HepG2 (cell line): ENCODE results near the gene SH2D3A. TPM values are rescaled to one million over a fixed set of nuclear protein-coding genes. Genes with fewer than 3 reads are reported as not detected.

ENCODE experiments used
- ATF7 ChIP-seq, 2 experiments: fragments of 450-650 bp in 1 of 2; sonication (generic) in 1 of 2; formaldehyde crosslinking in 1 of 2; IDR thresholded peaks; 2 replicates each; pipeline versions ENCODE4 v1.4.0 to v1.6.1; 2016 to 2020; ENCODE audit warnings: antibody characterized with exemption in 1 of 2, mild to moderate bottlenecking in 1 of 2, missing genetic modification reagents in 1 of 2
- ELF3 ChIP-seq: IDR thresholded peaks from 2 replicates; pipeline ENCODE4 v1.6.1; 2016; ENCODE audit warnings: missing genetic modification reagents, missing compliant biosample characterization
- FLYWCH1 ChIP-seq: sonication (generic); formaldehyde crosslinking; IDR thresholded peaks from 2 replicates; pipeline ENCODE4 v1.8.1; 2023; ENCODE audit warnings: mild to moderate bottlenecking, missing genetic modification reagents
- GPN1 ChIP-seq: sonication (generic); formaldehyde crosslinking; IDR thresholded peaks from 2 replicates; pipeline ENCODE4 v1.5.1; 2020; ENCODE audit warnings: missing genetic modification reagents, borderline replicate concordance
- HMG20A ChIP-seq: IDR thresholded peaks from 2 replicates; pipeline ENCODE4 v1.6.1; 2016; ENCODE audit warnings: borderline replicate concordance
- NCOA2 ChIP-seq: sonication (generic); formaldehyde crosslinking; IDR thresholded peaks from 2 replicates; pipeline ENCODE4 v1.8.0; 2022; ENCODE audit warnings: inconsistent platforms
- NFKBIZ ChIP-seq: IDR thresholded peaks from 2 replicates; pipeline ENCODE4 v1.6.1; 2018; ENCODE audit warnings: missing genetic modification reagents, missing compliant biosample characterization
- PHF20 ChIP-seq: sonication (generic); formaldehyde crosslinking; IDR thresholded peaks from 2 replicates; pipeline ENCODE4 v1.5.0; 2020; ENCODE audit warnings: mild to moderate bottlenecking, missing genetic modification reagents
- TRIM24 ChIP-seq: sonication (generic); formaldehyde crosslinking; IDR thresholded peaks from 2 replicates; pipeline ENCODE4 v1.8.0; 2022; ENCODE audit warnings: mild to moderate bottlenecking, missing genetic modification reagents
- ZFP36L1 ChIP-seq: sonication (generic); formaldehyde crosslinking; IDR thresholded peaks from 2 replicates; pipeline ENCODE4 v1.8.0; 2022; ENCODE audit warnings: mild to moderate bottlenecking, missing genetic modification reagents, moderate library complexity
- ZNF205 ChIP-seq: IDR thresholded peaks from 2 replicates; pipeline ENCODE4 v1.6.1; 2018; ENCODE audit warnings: missing biosample characterization, missing genetic modification reagents
- ZNF232 ChIP-seq: sonication (generic); formaldehyde crosslinking; IDR thresholded peaks from 2 replicates; pipeline ENCODE4 v1.4.0; 2020; ENCODE audit warnings: missing genetic modification reagents, borderline replicate concordance
- ZNF570 ChIP-seq: sonication (generic); formaldehyde crosslinking; IDR thresholded peaks from 2 replicates; pipeline ENCODE4 v1.4.0; 2020; ENCODE audit warnings: mild to moderate bottlenecking, missing genetic modification reagents, borderline replicate concordance
- ZNF670 ChIP-seq: sonication (generic); formaldehyde crosslinking; IDR thresholded peaks from 2 replicates; pipeline ENCODE4 v1.8.0; 2022; ENCODE audit warnings: mild to moderate bottlenecking, missing genetic modification reagents, borderline replicate concordance
- ZSCAN22 ChIP-seq: sonication (generic); formaldehyde crosslinking; IDR thresholded peaks from 2 replicates; pipeline ENCODE4 v1.4.0; 2020; ENCODE audit warnings: mild to moderate bottlenecking, missing genetic modification reagents
- polyA plus RNA-seq, 8 experiments: library from polyadenylated mRNA; depleted of rRNA in 3 of 8; stranded (reverse) in 7 of 8; unstranded in 1 of 8; fragments of >200 nt; fragmentation: Illumina TruSeq in 4 of 8; extraction: Trizol in 4 of 8; gene quantifications; 2 replicates each; pipeline versions ENCODE4 v1.2.1 to v1.2.3, GENCODE V29; 2011 to 2016; ENCODE audit warnings: low read depth in 4 of 8, missing spikeins in 1 of 8, mixed read lengths in 1 of 8; ENCODE audit not compliant: insufficient read depth in 1 of 8
- total RNA-seq, 5 experiments: library from RNA; depleted of rRNA; stranded (reverse); fragments of >200 nt; fragmentation: Illumina TruSeq; extraction: Trizol; gene quantifications; 2 replicates each; pipeline ENCODE4 v1.2.3, GENCODE V29; 2016; ENCODE audit warnings: low read depth in 1 of 5
- TF ChIP-seq, protein P1 (sequence below): sonication (generic); formaldehyde crosslinking; IDR thresholded peaks from 2 replicates; pipeline ENCODE4 v1.5.1; 2020; ENCODE audit warnings: mild to moderate bottlenecking, missing genetic modification reagents, moderate library complexity
- TF ChIP-seq, protein P2 (sequence below): sonication (generic); formaldehyde crosslinking; IDR thresholded peaks from one replicate; pipeline ENCODE4 v1.5.1; 2020; ENCODE audit warnings: mild to moderate bottlenecking, missing genetic modification reagents; ENCODE audit errors: not compliant biosample characterization
- TF ChIP-seq, protein P3 (sequence below): sonication (generic); formaldehyde crosslinking; IDR thresholded peaks from 2 replicates; pipeline ENCODE4 v1.8.0; 2022; ENCODE audit warnings: low read depth, missing genetic modification reagents

The SH2D3A gene
- total and polyA plus RNA-seq, 2 of the 13 experiments (the other 11 are each of a cell fraction or from before 2014, with no cell fraction given), result 1.0 to 2.2 TPM

DNA sequence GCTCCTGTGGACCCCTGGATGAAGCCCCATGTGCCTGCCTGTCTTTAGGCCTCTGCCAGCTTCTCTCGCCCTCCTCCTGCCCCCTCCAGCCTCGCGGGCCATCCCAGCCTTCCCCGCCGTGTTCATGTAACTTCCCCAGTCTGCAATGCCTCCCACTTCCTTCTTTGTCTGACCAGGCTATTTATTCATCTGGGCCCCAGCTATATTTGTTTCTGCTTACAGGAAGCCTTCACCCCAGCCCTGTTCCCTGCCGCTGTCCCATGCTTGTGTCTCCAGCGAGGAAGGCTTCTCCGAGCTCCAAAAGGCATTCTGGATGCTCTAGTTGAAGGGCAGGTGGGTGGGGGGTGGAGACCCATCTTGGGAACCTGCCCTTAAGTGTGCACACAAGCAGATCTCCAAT lies 38.9 kb downstream of the SH2D3A start (continued):
- TF ChIP-seq, protein P1, sequence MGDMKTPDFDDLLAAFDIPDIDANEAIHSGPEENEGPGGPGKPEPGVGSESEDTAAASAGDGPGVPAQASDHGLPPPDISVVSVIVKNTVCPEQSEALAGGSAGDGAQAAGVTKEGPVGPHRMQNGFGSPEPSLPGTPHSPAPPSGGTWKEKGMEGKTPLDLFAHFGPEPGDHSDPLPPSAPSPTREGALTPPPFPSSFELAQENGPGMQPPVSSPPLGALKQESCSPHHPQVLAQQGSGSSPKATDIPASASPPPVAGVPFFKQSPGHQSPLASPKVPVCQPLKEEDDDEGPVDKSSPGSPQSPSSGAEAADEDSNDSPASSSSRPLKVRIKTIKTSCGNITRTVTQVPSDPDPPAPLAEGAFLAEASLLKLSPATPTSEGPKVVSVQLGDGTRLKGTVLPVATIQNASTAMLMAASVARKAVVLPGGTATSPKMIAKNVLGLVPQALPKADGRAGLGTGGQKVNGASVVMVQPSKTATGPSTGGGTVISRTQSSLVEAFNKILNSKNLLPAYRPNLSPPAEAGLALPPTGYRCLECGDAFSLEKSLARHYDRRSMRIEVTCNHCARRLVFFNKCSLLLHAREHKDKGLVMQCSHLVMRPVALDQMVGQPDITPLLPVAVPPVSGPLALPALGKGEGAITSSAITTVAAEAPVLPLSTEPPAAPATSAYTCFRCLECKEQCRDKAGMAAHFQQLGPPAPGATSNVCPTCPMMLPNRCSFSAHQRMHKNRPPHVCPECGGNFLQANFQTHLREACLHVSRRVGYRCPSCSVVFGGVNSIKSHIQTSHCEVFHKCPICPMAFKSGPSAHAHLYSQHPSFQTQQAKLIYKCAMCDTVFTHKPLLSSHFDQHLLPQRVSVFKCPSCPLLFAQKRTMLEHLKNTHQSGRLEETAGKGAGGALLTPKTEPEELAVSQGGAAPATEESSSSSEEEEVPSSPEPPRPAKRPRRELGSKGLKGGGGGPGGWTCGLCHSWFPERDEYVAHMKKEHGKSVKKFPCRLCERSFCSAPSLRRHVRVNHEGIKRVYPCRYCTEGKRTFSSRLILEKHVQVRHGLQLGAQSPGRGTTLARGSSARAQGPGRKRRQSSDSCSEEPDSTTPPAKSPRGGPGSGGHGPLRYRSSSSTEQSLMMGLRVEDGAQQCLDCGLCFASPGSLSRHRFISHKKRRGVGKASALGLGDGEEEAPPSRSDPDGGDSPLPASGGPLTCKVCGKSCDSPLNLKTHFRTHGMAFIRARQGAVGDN (CRISPR knock-in tag), result peak; percentile 83
- TF ChIP-seq, protein P2, sequence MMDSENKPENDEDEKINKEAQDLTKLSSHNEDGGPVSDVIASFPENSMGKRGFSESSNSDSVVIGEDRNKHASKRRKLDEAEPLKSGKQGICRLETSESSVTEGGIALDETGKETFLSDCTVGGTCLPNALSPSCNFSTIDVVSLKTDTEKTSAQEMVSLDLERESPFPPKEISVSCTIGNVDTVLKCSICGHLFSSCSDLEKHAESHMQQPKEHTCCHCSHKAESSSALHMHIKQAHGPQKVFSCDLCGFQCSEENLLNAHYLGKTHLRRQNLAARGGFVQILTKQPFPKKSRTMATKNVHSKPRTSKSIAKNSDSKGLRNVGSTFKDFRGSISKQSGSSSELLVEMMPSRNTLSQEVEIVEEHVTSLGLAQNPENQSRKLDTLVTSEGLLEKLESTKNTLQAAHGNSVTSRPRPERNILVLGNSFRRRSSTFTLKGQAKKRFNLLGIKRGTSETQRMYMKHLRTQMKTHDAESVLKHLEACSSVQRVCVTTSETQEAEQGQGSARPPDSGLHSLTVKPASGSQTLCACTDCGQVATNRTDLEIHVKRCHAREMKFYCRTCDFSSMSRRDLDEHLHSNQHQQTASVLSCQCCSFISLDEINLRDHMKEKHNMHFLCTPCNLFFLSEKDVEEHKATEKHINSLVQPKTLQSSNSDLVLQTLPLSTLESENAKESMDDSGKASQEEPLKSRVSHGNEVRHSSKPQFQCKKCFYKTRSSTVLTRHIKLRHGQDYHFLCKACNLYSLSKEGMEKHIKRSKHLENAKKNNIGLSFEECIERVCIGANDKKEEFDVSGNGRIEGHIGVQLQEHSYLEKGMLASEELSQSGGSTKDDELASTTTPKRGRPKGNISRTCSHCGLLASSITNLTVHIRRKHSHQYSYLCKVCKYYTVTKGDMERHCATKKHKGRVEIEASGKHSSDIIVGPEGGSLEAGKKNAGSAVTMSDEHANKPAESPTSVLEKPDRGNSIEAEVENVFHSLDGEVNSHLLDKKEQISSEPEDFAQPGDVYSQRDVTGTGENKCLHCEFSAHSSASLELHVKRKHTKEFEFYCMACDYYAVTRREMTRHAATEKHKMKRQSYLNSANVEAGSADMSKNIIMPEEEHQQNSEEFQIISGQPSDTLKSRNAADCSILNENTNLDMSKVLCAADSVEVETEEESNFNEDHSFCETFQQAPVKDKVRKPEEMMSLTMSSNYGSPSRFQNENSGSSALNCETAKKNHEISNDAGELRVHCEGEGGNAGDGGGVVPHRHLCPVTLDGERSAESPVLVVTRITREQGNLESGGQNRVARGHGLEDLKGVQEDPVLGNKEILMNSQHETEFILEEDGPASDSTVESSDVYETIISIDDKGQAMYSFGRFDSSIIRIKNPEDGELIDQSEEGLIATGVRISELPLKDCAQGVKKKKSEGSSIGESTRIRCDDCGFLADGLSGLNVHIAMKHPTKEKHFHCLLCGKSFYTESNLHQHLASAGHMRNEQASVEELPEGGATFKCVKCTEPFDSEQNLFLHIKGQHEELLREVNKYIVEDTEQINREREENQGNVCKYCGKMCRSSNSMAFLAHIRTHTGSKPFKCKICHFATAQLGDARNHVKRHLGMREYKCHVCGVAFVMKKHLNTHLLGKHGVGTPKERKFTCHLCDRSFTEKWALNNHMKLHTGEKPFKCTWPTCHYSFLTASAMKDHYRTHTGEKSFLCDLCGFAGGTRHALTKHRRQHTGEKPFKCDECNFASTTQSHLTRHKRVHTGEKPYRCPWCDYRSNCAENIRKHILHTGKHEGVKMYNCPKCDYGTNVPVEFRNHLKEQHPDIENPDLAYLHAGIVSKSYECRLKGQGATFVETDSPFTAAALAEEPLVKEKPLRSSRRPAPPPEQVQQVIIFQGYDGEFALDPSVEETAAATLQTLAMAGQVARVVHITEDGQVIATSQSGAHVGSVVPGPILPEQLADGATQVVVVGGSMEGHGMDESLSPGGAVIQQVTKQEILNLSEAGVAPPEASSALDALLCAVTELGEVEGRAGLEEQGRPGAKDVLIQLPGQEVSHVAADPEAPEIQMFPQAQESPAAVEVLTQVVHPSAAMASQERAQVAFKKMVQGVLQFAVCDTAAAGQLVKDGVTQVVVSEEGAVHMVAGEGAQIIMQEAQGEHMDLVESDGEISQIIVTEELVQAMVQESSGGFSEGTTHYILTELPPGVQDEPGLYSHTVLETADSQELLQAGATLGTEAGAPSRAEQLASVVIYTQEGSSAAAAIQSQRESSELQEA (CRISPR knock-in tag), result no peak
- TF ChIP-seq ZNF205, result no peak
- TF ChIP-seq ZNF232, result 0 out of 2 replicates have a peak, but pooled peaks have one; percentile 24
- TF ChIP-seq FLYWCH1 (CRISPR knock-in tag), result no peak
- TF ChIP-seq ZFP36L1 (CRISPR knock-in tag), result no peak
- TF ChIP-seq ELF3 (CRISPR knock-in tag), result peak; percentile 82
- no peak for TF ChIP-seq TRIM24 (CRISPR knock-in tag)
- TF ChIP-seq ATF7 (IDR thresholded peaks at IDR 0.05), result no peak
- no peak for TF ChIP-seq ATF7 (CRISPR knock-in tag; IDR thresholded peaks at IDR 0.05)
- TF ChIP-seq ZNF670 (CRISPR knock-in tag), result no peak
- no peak for TF ChIP-seq ZNF570 (CRISPR knock-in tag)
- no peak for TF ChIP-seq PHF20 (CRISPR knock-in tag)
- no peak for TF ChIP-seq GPN1
- peak; percentile 39; the same call in 1 of the 2 replicates for TF ChIP-seq NCOA2 (CRISPR knock-in tag)
- no peak for TF ChIP-seq HMG20A (CRISPR knock-in tag)
- no peak for TF ChIP-seq NFKBIZ (CRISPR knock-in tag)
- no peak for TF ChIP-seq ZSCAN22
- TF ChIP-seq, protein P3, sequence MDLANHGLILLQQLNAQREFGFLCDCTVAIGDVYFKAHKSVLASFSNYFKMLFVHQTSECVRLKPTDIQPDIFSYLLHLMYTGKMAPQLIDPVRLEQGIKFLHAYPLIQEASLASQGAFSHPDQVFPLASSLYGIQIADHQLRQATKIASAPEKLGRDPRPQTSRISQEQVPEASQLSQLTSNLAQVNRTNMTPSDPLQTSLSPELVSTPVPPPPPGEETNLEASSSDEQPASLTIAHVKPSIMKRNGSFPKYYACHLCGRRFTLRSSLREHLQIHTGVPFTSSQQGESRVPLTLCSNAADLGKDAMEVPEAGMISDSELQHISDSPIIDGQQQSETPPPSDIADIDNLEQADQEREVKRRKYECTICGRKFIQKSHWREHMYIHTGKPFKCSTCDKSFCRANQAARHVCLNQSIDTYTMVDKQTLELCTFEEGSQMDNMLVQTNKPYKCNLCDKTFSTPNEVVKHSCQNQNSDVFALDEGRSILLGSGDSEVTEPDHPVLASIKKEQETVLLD (CRISPR knock-in tag), result no peak
